Retinal pigment epithelial cell (primary cell): ENCODE measurements around the gene FKBP2.

Source experiments
- DNase-seq: peaks from one replicate; pipeline ENCODE4 v3.0.0-alpha.2; 2010; ENCODE audit warnings: low read depth
- H3K4me3 ChIP-seq: 2 replicates; pipeline ENCODE4 v1.5.1; 2011; ENCODE audit warnings: mild to moderate bottlenecking, low read length, control low read depth, moderate library complexity
- CTCF ChIP-seq: conservative IDR thresholded peaks from 2 replicates; pipeline ENCODE4 v1.5.1; 2011; ENCODE audit warnings: low read depth, low read length, control low read depth, inconsistent platforms

Gene FKBP2

GRCh38 chr11:64260147-64260708 is 19.3 kb downstream of the FKBP2 start:
- no peak overlapping the region for H3K4me3 ChIP-seq
- no peak for TF ChIP-seq CTCF
- DNase-seq: no peak

- no peak for TF ChIP-seq CTCF
- no peak for DNase-seq
These were observed 20.7 kb downstream of the FKBP2 start for GRCh38 chr11:64261556-64262080.

GRCh38 chr11:64262271-64263002 is 21.5 kb downstream of the FKBP2 start:
- H3K4me3 ChIP-seq: no peak overlapping the region
- TF ChIP-seq CTCF: no peak
- DNase-seq: no peak

More at GRCh38 chr11:64261556-64262080, 20.7 kb downstream of the FKBP2 start:
- no peak overlapping the region for H3K4me3 ChIP-seq

- no peak overlapping the region for H3K4me3 ChIP-seq
- no peak for TF ChIP-seq CTCF
- DNase-seq: no peak
These were observed 22.4 kb downstream of the FKBP2 start for GRCh38 chr11:64263021-64263946.

GRCh38 chr11:64263947-64264317 is 23.0 kb downstream of the FKBP2 start:
- no peak overlapping the region for H3K4me3 ChIP-seq
- no peak for DNase-seq
- TF ChIP-seq CTCF: no peak

GRCh38 chr11:64264371-64264852 is 23.5 kb downstream of the FKBP2 start:
- DNase-seq: no peak
- H3K4me3 ChIP-seq: no peak overlapping the region
- TF ChIP-seq CTCF: no peak
